Measurements from ENCODE around the gene AGAP2. TPM values are rescaled to one million over a fixed set of nuclear protein-coding genes. Genes with fewer than 3 reads are reported as not detected.

The AGAP2 gene
- total RNA-seq, 1 donor from 2014 or later = 9.8 TPM

- DNase-seq (ENCODE audit: low read depth) = peak; percentile 52
Measured at GRCh38 chr12:57737467-57738460, 778 bp downstream of the AGAP2 start.

- DNase-seq (ENCODE audit: low read depth) = no peak
Measured at GRCh38 chr12:57736741-57737466, 1.6 kb downstream of the AGAP2 start.

- peak; percentile 86 for DNase-seq (ENCODE audit: low read depth)
Measured at GRCh38 chr12:57735952-57736740, 2.4 kb downstream of the AGAP2 start.

- DNase-seq (ENCODE audit: low read depth) = peak; percentile 97
Measured at GRCh38 chr12:57735198-57735855, 3.2 kb downstream of the AGAP2 start.

GRCh38 chr12:57734591-57734990 lies 4.0 kb downstream of the AGAP2 start:
- peak; percentile 93 for DNase-seq (ENCODE audit: low read depth)

GRCh38 chr12:57733928-57734327 lies 4.6 kb downstream of the AGAP2 start:
- no peak for DNase-seq (ENCODE audit: low read depth)

GRCh38 chr12:57732726-57733593 lies 5.6 kb downstream of the AGAP2 start:
- DNase-seq (ENCODE audit: low read depth) = no peak

- no peak for DNase-seq (ENCODE audit: low read depth)
Measured at GRCh38 chr12:57732270-57732669, 6.3 kb downstream of the AGAP2 start.

GRCh38 chr12:57731411-57732080 lies 7.0 kb downstream of the AGAP2 start:
- no peak for DNase-seq (ENCODE audit: low read depth)

GRCh38 chr12:57730336-57731067 lies 8.0 kb downstream of the AGAP2 start:
- peak; percentile 85 for DNase-seq (ENCODE audit: low read depth)

GRCh38 chr12:57729321-57729844 lies 9.2 kb downstream of the AGAP2 start:
- DNase-seq (ENCODE audit: low read depth) = no peak

GRCh38 chr12:57727758-57728395 lies 10.7 kb downstream of the AGAP2 start:
- DNase-seq (ENCODE audit: low read depth) = no peak

- no peak for DNase-seq (ENCODE audit: low read depth)
Measured at GRCh38 chr12:57726884-57727757, 11.4 kb downstream of the AGAP2 start.

- peak; percentile 89 for DNase-seq (ENCODE audit: low read depth)
Measured at GRCh38 chr12:57726151-57726883, 12.2 kb downstream of the AGAP2 start.

- DNase-seq (ENCODE audit: low read depth) = no peak
Measured at GRCh38 chr12:57725851-57726150, 12.7 kb downstream of the AGAP2 start.

Data from myocyte (in vitro differentiated cells).